ENCODE measurements around the gene MOCOS.

- TF ChIP-seq POLR2A (IDR thresholded peaks at IDR 0.05): no peak
- TF ChIP-seq CTCF (IDR thresholded peaks at IDR 0.05): no peak
Measured at GRCh38 chr18:36191286-36191685, 4.0 kb downstream of the MOCOS start.
